Endothelial cell of umbilical vein (primary cell): ENCODE measurements around the gene NUDT13. TPM values are rescaled to one million over a fixed set of nuclear protein-coding genes. Genes with fewer than 3 reads are reported as not detected.

Experiments
- BruUV-seq: library from RNA; stranded (reverse); fragments of 400-500 nt; replicated peaks from 2 replicates; lab custom pipeline; 2021; lab: Mats Ljungman, UMichigan
- CTCF ChIA-PET: fragments of 300-600, 350-600 bp; sonication (Branson Sonifier 250); formaldehyde crosslinking; loops from one replicate; lab custom pipeline; 2021; ENCODE audit warnings: antibody characterized with exemption, inconsistent platforms; lab: Charles Lee
- POLR2A ChIA-PET: fragments of 300-600, 350-600 bp; sonication (Branson Sonifier 250); formaldehyde crosslinking; loops from one replicate; lab custom pipeline; 2021; ENCODE audit warnings: antibody characterized with exemption, inconsistent platforms; lab: Charles Lee
- DNase-seq: peaks from one replicate; pipeline ENCODE4 v3.0.0-alpha.2; 2011; ENCODE audit warnings: low read depth, low spot score
- FAIRE-seq: peaks from 2 replicates; lab custom pipeline; 2011; peaks lifted over from hg19 to GRCh38; lab: Jason Lieb, UNC
- H2AFZ ChIP-seq: 2 replicates; pipeline ENCODE4 v1.6.0; 2012; ENCODE audit warnings: low read depth, low read length, control low read depth, inconsistent platforms
- H3K27ac ChIP-seq: 2 replicates; pipeline ENCODE4 v1.5.1; 2011; ENCODE audit warnings: low read depth, mild to moderate bottlenecking, control low read depth, low read length, moderate library complexity; ENCODE audit not compliant: insufficient read depth
- H3K27me3 ChIP-seq, 2 experiments: 2 replicates each; pipeline versions ENCODE4 v1.6.0 to v1.6.1; 2011; ENCODE audit warnings: low read length in 2 of 2, mixed read lengths in 1 of 2; ENCODE audit not compliant: control insufficient read depth in 2 of 2, insufficient read depth in 2 of 2
- H3K36me3 ChIP-seq, 2 experiments: 2 replicates in 1 of 2; 3 replicates in 1 of 2; pipeline ENCODE4 v1.5.1; 2011; ENCODE audit warnings: low read length in 2 of 2, mild to moderate bottlenecking in 1 of 2, moderate library complexity in 1 of 2; ENCODE audit not compliant: control insufficient read depth in 2 of 2, insufficient read depth in 2 of 2; ENCODE audit errors: extremely low read depth in 1 of 2
- H3K4me1 ChIP-seq: 3 replicates; pipeline ENCODE4 v1.5.1; 2011; ENCODE audit warnings: mild to moderate bottlenecking, low read length; ENCODE audit not compliant: control insufficient read depth, insufficient read depth; ENCODE audit errors: extremely low read depth
- H3K4me2 ChIP-seq: 2 replicates; pipeline ENCODE4 v1.6.1; 2011; ENCODE audit warnings: low read length, control low read depth, mixed read lengths; ENCODE audit not compliant: insufficient read depth
- H3K4me3 ChIP-seq, 3 experiments: fragments of 200-600 bp in 1 of 3; sonication (generic), shearing (Covaris generic) in 1 of 3; replicated peaks in 1 of 3; 2 replicates each; pipeline ENCODE4 v1.5.1; 2011 to 2016; ENCODE audit warnings: control low read depth in 3 of 3, low read length in 3 of 3, mild to moderate bottlenecking in 2 of 3, inconsistent platforms in 1 of 3, low read depth in 1 of 3, moderate library complexity in 1 of 3; ENCODE audit not compliant: insufficient read depth in 1 of 3
- H3K79me2 ChIP-seq: 2 replicates; pipeline ENCODE4 v1.6.0; 2012; ENCODE audit warnings: low read length, inconsistent platforms; ENCODE audit not compliant: control insufficient read depth, insufficient read depth
- H3K9ac ChIP-seq: replicated peaks from 2 replicates; pipeline ENCODE3; 2011; ENCODE audit warnings: low read length, control low read depth; ENCODE audit not compliant: insufficient read depth; ENCODE audit errors: extremely low read depth
- H3K9me1 ChIP-seq: replicated peaks from 3 replicates; pipeline ENCODE4 v1.6.0; 2011; ENCODE audit warnings: mild to moderate bottlenecking, low read length; ENCODE audit not compliant: control insufficient read depth, insufficient read depth; ENCODE audit errors: extremely low read depth
- H3K9me3 ChIP-seq: replicated peaks from 2 replicates; pipeline ENCODE4 v1.5.1; 2012; ENCODE audit warnings: low read length, inconsistent platforms; ENCODE audit not compliant: control insufficient read depth, insufficient read depth
- H4K20me1 ChIP-seq: replicated peaks from 2 replicates; pipeline ENCODE3; 2011; ENCODE audit warnings: mild to moderate bottlenecking, low read length; ENCODE audit not compliant: control insufficient read depth, insufficient read depth; ENCODE audit errors: extremely low read depth
- EZH2 ChIP-seq: IDR thresholded peaks from 2 replicates; pipeline ENCODE4 v1.6.1; 2012; ENCODE audit warnings: borderline replicate concordance, low read depth, mild to moderate bottlenecking, moderate library complexity, low read length, inconsistent platforms; ENCODE audit not compliant: severe bottlenecking
- FOS ChIP-seq: IDR thresholded peaks from 2 replicates; pipeline ENCODE4 v1.6.1; 2011; ENCODE audit warnings: mild to moderate bottlenecking, low read length, moderate library complexity, borderline replicate concordance; ENCODE audit not compliant: insufficient read depth
- GATA2 ChIP-seq: IDR thresholded peaks from 2 replicates; pipeline ENCODE4 v1.7.0; 2011; ENCODE audit warnings: low read depth, mild to moderate bottlenecking, moderate library complexity, mixed read lengths, low read length; ENCODE audit not compliant: insufficient read length, insufficient read depth
- JUN ChIP-seq: IDR thresholded peaks from 2 replicates; pipeline ENCODE4 v1.6.1; 2011; ENCODE audit warnings: borderline replicate concordance, low read depth; ENCODE audit not compliant: insufficient read length, insufficient read depth
- MAX ChIP-seq: IDR thresholded peaks from 2 replicates; pipeline ENCODE4 v1.6.1; 2011; ENCODE audit not compliant: insufficient read depth, insufficient read length
- MYC ChIP-seq: IDR thresholded peaks from one replicate; pipeline ENCODE4 v1.6.1; 2011; ENCODE audit warnings: mild to moderate bottlenecking, low read depth, low read length
- POLR2AphosphoS5 ChIP-seq: IDR thresholded peaks from 2 replicates; pipeline ENCODE4 v1.6.1; 2012; ENCODE audit warnings: low read depth, mild to moderate bottlenecking, control low read depth, low read length, moderate library complexity; ENCODE audit not compliant: insufficient read depth
- dilution Hi-C: fragments of 300-500 bp; cut with MboI; formaldehyde crosslinking; loops from one replicate; pipeline ENCODE4 v1.15.0; 2019; ENCODE audit warnings: low sequenced_read_pairs; ENCODE audit not compliant: extremely low pct_ligation_motif_present
- intact Hi-C: fragments of 100-400 bp; cut with micrococcal nuclease; formaldehyde crosslinking; loops from one replicate; pipeline ENCODE4 v1.10.0; 2022
- polyA plus RNA-seq, 4 experiments: library from polyadenylated mRNA; depleted of rRNA in 3 of 4; stranded (reverse) in 3 of 4; unstranded in 1 of 4; fragments of >200 nt; gene quantifications; 2 replicates each; pipeline versions ENCODE4 v1.2.1 to v1.2.3, GENCODE V29; 2011 to 2012; ENCODE audit warnings: missing spikeins in 1 of 4
- total RNA-seq: library from RNA; stranded (reverse); gene quantifications from 2 replicates; pipeline ENCODE4 v1.2.3, GENCODE V29; 2021

The NUDT13 gene
- total and polyA plus RNA-seq, 2 donors (not counting 3 experiments of a cell fraction or from before 2014, with no cell fraction given) = 1.6 to 2.3 TPM

GRCh38 chr10:73086816-73087215 lies 23.4 kb upstream of the NUDT13 start:
- DNase-seq (no peak), FAIRE-seq (no peak)
- POLR2A ChIA-PET = interaction anchor here (0.7 kb wide), 1 partner anchor 703 kb away, joined by 5 read pairs; no protein-coding TSS in a partner anchor
- no peaks in the 10 kb centered on the region for H4K20me1 ChIP-seq
- no peaks in the 10 kb centered on the region for H3K27me3 ChIP-seq
- H3K4me1 ChIP-seq = peaks cover 7% of the 10 kb centered on the region
- TF ChIP-seq EZH2 = no peak
- TF ChIP-seq MAX = no peak
- TF ChIP-seq FOS = no peak
- TF ChIP-seq POLR2AphosphoS5 = no peak
- TF ChIP-seq GATA2 = no peak
- no peak for TF ChIP-seq JUN
- no peak for TF ChIP-seq MYC
- H3K27ac ChIP-seq = no peak overlapping the region
- H3K36me3 ChIP-seq = no peaks in the 10 kb centered on the region
- no peaks in the 10 kb centered on the region for H3K9me1 ChIP-seq
- no peak overlapping the region for H3K4me3 ChIP-seq
- BruUV-seq = no TSS peak
- no peak overlapping the region for H3K4me2 ChIP-seq
- H2AFZ ChIP-seq = no peak overlapping the region
- dilution Hi-C loops (no loop called here), intact Hi-C loops (no loop called here)
- CTCF ChIA-PET = interaction anchor here (0.7 to 1.0 kb wide), 2 partner anchors 9 to 10 kb away, joined by 3 read pairs; partner anchors contain the start of gene P4HA1
- peaks cover 28% of the 10 kb centered on the region for H3K79me2 ChIP-seq
- no peaks in the 10 kb centered on the region for H3K9me3 ChIP-seq
- H3K9ac ChIP-seq = no peak overlapping the region

DNA sequence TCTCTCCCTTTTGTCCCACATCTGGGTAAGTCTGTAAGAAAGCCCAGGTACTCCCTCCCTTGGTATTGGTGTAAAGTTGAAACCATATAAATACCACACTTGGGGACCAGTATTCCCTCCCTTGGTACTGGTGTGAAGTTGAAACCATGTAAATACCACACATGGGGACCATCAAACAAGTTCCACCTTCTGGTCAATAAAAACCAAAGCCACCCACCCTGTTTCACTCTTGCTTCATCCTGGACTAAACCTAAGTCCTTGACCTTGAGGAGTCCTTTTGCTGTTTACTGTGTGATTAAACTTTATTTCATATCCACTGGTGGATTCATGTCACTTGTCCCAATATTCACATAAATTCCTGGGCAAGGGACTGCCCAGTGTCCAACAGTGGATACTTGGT lies 22.0 kb upstream of the NUDT13 start:
- ChIA-PET CTCF (no interaction called here), POLR2A (no interaction called here)
- Histone ChIP-seq H2AFZ (no peak overlapping the region), H3K4me1 (peaks cover 4% of the 10 kb centered on the region), H3K27me3 (no peaks in the 10 kb centered on the region), H3K9me3 (no peaks in the 10 kb centered on the region), H3K27ac (no peak overlapping the region), H3K36me3 (no peaks in the 10 kb centered on the region), H4K20me1 (no peaks in the 10 kb centered on the region), H3K9ac (no peak overlapping the region), H3K79me2 (peaks cover 27% of the 10 kb centered on the region), H3K9me1 (no peaks in the 10 kb centered on the region), H3K4me2 (no peak overlapping the region), H3K4me3 (no peak overlapping the region)
- DNase-seq (no peak), FAIRE-seq (no peak)
- TF ChIP-seq JUN (no peak), GATA2 (no peak), POLR2AphosphoS5 (no peak), MAX (no peak), MYC (no peak), EZH2 (no peak)
- intact Hi-C loops = no loop called here
- dilution Hi-C loops = no loop called here
- BruUV-seq = no TSS peak
